SK-N-DZ (cell line): ENCODE data around the gene RNF207.

Experiments used
- DNase-seq: peaks from one replicate; pipeline ENCODE4 v3.0.0-alpha.2; 2015; ENCODE audit warnings: low spot score

RNF207 gene

DNA sequence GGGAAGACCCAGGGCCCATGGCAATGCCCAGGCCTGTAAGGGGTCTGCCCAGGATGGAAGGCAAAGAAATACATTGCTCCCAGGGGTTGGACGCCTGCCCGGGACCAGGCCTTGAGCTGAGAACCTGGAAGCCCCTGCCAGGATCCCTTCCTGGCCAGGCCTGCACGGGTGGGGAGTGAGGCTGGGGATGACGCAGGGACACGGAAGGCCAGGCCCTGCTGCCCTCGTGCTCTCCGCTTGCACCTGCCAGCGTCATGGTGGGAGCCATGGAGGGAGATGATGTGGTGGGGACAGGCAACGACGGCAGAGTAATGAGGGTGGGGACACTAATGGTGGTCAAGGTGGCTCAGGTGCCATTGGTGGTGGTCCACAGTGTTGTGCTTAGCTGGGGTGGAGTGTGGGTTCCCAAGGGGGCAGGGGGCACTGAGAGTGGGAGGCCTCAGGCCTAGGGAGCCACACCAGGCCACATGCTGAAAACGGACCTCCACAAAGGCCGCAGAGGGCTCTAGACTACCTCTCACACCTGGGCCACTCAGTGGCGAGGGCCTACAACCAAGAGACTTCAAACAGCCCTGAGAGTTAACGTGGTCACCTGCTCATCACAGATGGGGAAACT is 42.4 kb downstream of the RNF207 start:
- no peak for DNase-seq

DNA sequence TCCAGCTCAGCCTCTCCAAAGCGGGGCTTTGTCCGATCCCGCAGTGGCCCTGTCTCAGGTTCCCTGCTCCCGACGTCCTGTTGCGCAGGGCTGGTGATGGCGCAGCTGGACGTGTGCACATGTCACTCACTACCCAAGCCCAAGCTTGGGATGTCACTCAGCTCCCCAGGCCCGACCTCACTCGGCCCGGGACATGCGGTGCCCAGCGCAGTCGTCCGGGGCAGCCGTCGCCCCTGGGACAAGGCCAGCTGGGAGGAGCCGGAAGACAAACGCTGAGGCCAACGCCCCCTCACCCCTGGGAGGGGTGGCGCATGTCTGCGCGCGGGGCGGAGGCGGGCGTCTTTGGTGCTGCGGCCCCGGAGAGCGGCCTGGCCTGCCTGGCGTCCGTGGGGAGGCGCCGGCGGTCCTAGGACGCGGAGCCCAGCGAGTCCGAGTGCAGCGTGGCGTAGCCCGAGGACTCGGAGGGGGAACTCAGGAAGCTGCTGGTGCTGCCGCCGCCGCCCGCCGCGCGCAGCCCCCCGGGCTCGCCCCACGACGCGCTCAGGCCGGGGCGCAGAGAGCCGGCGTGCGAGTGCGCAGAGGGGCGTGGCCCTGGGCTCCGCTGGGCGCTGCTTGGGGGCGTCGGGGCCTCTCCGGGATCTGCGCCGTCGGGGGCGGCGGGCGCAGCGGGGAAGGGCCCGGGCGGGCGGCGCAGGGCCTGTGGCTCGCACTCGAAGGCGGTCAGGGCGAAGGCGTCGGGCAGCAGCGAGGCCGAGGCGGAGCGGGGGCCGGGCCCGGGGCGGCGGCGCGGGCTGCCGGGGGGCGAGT is 43.2 kb downstream of the RNF207 start:
- DNase-seq = no peak

DNA sequence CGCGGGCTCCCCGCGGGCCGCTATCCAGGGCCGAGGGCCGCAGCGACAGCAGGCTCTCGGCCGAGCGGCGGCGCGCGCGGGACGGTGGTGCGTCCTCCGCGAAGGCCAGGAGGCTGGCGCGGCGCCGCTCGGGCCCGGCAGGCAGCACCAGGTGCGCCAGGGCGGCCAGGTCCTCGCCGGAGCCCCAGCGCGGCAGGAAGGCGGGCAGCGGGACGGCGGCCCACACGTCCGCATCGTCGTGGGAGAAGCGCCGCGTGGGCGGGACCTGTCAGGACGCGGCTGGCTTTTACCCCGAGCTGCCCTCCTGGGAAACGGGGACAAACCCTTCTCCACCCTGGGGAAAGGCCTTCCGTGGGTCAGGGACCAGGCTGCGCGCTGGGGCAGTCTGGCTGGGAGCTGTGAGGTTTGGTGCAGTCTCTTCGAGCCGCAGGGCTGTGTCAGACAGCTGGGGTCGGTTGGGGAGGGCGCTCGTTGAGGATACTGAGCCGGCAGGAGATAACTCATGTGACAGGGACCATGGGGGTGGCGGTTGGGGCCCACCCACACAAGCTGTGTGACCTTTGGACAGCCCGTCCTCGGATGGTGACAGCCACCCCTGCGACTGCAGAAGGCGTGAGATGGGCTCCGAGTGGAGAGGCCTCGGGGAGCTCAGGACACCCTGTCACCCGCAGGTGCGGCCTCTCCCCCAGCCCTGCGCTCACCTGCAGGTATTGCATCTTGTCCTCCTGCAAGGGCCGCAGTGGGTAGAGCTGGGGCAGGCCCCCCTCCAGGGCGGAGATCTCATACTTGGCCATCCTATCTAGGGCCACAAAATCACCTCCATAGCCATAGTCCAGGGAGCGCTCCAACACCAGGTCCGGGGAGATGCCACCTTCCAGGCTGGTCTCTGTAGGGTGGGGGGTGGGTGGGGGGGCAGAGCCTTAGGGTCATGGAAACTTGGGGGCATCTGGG is 44.1 kb downstream of the RNF207 start:
- no peak for DNase-seq

DNA sequence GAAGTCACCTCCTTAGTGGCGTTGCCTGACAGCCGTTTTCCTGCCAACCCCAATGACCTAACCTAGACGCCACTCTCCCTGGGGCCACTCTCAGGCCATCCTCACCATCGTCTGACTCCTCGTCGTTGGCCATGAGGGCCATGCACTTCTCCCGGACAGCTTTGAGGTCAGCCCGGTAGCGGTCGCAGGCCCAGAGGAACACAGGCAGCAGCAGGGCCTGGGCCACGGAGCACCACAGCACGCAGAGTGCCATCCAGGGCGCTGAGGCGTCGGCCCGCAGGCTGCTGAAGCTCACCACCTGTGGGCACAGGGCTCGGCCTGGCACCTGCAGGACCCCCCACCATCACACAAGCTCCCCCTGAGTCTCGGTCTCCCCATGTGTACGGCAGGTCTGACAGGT is 45.3 kb downstream of the RNF207 start:
- DNase-seq = no peak

DNA sequence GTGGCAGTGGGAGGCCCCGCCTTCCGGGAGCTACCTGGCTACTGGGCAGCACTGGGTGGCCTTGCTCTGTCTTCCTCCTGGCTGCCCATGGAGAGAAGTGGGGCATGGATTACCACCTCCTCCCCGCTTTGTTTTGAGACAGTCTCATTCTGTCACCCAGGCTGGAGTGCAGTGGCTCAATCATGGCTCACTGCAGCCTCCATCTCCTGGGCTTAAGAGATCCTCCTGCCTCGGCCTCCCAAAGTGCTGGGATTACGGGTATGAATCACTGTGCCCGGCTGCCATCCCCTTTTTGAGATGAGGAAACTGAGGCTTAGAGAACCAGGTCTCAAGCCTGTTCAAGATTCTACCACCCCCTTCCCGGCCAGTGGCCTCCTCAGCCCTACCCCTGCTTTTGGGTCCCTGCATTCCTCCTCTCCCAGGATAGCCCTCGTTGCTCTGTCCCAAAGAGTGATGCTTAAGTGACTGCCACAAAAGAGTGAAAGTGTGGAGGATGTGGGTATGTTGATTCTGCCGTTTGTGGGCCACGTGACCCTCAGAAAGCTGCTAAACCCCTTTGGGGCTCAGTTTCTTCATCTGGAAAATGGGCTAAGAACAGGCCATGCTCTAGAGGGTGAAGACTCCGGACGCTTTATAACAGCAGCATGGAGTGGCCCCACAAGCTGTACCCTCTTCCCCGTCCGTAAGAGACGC is 45.9 kb downstream of the RNF207 start:
- no peak for DNase-seq

DNA sequence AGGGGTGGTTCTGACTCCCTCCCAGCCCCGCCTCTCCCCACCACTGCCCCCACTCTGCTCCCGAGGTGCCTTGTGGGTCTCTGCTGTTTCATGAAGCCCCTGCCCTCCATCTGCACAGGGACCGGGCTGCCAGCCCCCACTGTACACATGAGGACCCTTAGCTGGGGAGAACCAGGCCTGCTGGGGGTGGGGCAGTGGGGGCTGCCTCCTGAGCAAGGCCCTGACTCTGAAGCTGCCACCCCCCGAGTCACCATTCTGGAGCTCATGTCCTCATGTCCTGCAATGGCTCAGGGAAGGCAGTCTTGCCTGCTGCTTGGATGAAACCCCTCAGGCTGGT is 46.4 kb downstream of the RNF207 start:
- DNase-seq = no peak

DNA sequence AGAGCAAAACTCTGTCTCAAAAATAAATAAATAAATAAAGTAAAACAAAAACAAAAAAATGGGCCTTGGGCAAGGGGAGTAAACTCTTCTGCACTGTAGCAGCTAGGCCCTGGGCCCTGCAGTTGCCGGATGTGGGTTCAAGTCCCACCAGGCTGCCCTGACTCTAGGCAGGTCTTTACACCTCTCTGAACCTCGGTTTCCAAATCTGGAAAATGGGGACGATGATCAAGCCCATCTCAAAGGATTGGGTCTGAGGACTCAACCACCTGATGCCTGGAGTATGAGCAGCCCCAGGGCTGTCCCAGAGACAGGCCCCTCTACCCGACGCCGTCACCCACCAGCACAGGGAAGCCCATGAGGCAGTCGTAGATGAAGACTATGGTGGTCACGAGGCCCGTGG is 47.5 kb downstream of the RNF207 start:
- no peak for DNase-seq

DNA sequence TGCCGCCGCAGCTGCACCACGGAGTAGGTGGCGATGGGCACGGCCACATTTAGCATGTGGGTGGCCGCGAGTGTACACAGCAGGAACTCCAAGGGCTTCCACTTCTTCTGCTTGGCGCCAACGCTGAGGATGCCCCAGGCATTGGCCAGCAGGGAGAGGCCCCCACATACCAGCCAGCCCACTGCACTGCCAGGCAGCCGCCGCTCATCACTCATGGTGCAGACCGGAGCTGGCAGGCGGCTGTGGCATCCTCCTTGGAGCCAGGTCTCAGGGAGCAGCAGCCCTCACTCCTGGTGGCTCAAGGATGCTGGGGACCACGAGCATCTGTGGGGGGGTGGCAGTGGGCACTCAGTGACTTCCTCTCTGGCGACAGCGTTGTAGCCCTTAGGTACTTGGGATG is 48.8 kb downstream of the RNF207 start:
- no peak for DNase-seq

DNA sequence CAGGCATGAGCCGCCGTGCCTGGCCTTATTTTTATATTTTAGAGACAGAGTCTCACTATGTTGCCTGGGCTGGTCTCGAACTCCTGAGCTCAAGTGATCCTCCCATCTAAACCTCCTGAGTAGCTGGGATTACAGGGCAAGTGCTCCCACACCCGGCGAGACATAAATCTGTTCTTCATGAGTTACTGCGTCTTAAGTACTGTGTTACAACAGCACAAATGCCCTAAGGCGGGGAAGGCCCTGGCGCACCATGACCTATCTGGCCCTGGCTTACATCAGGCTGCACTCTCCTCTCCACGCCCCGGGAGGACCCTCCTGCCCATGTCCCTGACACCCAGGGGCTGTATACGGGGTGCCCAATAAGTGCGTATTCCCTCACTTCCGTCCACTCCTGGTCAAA is 50.7 kb downstream of the RNF207 start:
- DNase-seq = no peak

DNA sequence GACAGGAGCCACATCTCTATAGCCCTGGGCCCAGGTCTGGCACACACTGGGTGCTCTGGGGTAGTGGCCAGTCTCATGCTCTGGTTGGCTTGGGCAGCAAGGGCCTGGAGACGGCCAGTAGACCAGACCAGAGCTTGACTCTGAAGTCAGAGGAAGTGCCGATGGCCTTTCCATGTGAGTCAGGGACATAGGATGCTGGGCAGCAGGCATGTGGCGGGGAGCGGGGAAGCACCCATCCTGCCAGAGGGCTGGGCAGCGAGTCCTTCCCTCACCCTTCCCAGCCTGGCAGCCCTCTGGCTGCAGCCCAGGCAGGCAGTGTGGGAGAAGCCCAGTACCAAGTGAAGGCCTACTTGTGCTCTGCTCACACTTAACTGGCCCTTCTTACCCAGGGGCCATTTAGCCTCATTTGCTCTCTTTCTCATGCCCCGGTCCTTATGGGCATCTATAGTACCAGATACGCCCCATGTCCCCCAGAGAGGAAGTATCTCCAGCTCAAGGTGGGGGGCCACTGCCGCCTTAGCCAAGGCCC is 51.7 kb downstream of the RNF207 start:
- no peak for DNase-seq

DNA sequence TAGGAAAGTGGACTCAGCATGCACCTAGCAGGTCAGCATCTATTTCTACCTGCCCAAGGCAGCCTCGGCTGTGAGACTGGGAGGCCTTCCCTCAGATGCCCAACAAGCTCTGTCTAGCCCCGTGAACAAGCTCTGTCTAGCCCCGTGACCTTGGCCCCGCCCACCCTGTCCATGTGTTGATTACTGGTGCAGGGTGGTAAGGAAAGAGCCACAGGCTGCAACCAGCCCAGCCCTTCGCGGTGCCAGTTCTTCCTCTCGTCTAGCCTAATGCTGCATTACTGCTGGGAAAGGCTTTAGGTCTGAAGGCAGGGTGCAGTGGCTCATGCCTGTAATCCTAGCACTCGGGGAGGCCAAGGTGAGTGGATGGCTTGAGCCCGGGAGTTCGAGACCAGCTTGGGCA is 52.8 kb downstream of the RNF207 start:
- DNase-seq = no peak

DNA sequence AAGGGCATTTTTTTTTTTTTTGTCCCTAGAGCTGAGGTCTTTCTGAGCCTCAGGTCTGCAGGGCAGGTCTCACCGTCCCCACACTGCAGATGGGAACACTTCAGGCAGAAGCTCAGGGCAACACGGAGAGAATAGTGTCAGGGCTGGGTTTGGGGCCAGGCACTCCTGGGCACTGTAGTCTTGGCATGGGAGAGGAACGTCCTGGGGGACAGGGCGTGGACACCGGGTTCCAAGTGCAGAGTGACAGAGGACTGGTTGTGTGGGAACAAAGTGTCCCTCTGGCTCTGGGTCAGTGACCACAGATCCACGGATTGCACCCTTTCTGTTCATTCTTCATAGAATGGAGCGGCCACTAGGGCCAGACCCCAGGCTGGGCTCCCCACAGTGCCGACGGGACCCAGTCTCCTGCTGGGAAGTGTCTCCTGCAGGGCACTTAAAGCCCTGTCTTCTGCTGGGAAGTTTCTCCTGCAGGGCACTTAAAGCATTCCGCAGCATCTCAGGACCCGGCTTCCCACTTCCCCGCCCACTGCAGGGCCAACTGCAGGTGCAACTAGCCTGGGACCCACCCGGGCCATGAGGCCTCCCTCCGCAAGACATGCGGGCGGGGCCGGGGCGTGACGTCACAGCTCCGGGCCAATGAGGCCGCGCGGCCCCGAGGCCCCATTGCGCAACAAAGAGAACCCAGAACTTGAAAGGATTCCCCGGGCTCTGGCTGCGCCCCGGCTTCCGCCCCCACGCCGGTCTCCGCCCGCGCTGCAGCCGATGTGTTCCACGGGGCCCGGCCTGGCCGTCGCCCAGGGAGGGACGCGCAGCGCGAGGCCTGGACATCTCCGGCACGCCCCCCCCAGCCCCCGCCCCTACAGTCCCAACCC is 53.8 kb downstream of the RNF207 start:
- DNase-seq = peak; percentile 74

DNA sequence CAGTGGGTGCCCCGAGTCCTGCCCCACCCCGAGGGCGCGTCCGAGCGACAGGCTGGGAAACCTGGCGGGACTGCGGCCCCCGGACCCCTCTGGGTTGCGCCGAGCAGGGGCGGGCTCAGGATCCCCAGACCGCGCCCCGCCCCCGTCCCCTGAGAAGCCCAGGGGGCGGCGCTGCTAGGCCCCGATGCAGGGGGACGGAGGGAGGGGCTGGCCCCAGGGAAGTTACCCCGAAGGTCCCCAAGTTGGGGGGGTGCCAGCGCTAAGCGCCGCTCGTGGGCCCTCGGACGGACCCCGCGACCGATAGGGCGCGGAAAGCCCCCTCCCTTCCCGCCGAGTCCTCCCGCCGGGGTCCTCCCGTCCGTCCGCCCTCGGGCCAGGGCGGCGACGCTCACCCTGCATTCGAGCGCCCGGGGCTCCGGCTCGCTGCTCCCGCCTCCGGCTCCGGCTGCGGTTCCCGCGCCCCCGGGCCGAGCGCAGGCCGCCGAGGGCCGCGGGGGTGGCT is 54.6 kb downstream of the RNF207 start:
- DNase-seq = no peak

DNA sequence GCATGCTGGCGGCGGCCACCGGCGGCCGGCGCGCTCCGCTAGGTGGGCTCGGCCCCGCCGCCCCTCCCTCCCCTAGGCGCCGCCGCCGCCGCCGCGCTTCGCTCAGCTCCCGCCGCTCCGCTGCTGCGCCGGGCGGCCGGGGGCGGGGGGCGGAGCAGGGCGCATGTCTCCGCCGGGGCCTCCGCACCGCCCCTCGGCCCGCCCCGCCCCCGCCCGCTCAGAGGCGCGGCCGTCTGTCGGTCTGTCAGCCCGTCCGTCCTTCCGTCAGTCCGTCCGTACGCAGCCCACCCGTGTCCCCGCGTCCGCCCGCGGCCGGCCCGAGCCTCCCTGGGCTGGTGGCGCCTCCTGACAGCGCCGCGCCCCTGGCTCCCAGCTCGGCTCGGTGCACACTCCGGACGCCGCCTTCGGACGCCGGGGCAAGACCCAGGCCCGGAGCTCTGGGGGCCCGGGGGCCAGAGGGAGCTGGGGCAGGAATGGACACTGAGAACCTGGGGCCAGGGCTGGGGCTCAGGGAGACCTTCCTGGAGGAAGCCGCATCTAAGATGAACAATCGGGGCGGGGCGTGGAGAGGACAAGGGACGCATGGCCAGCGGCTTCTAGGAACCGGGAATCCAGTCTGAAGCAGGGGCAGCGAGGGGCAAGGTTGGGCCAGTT is 55.2 kb downstream of the RNF207 start, which contains the start of gene GPR153:
Gene GPR153 (minus strand): TSS at position 138 of the 654 bp plus-strand sequence. CDS start 6,193 bp downstream, outside the sequence.
- peak; percentile 42 for DNase-seq

DNA sequence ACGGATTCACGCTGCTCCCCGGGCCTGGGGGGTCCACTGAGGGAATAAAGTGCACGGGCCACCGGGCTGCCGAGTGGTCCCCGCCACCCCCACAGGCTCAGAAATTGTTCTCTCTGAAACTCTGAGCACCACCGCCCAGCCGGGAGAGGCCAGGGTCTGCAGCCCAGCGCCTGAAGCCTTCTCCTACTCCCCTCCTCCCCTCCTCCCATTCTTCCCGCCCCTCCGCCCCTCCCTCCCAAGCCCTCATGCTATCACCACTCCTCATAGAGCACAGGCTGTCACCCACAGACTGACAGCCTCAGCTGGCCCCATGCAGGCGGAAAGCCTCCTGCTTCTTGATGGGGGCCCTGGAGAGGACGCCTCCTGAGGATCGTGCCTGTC is 55.7 kb downstream of the RNF207 start:
- DNase-seq = peak; percentile 43

DNA sequence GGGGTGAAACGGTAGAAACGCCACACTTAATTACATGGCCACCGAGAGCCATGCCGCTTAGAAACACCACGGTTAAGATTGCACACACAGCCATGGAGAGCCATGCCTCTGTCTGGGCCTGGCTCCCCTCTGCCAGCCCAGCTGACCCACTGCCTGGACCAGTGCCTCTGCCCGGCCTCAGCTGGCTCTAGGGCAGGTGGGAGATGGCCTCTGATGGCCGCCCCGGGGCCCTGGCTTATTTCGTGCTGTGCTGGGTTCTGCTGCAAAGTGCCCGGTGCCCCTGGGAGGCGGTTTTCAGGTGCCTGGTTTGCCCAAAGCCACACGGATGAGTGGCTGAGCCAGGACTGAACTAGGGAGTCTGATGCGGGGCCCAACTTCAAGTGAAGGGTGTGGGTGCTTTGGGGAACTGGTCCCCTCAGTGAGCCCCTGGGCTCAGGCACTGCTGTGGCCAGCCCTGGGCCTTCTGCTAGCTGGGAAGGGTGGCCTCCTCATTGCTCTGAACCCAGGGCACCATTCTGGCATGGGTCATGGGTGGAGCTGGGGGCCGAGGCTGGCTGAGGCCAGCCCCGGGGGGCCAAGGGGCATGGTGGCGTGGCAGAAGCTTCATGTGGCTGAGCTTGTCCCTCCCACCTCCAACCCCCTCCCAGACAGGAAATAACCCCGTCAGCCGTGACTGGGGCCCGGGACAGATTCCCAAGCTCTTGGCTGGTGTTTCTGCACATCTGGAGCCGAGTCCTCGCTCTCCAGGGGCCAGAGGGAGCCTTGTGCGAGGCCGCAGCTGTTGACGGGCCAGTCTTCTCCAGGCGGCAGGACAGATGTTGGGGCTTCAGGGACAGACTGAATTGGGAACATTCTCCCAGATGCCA is 56.9 kb downstream of the RNF207 start:
- no peak for DNase-seq

DNA sequence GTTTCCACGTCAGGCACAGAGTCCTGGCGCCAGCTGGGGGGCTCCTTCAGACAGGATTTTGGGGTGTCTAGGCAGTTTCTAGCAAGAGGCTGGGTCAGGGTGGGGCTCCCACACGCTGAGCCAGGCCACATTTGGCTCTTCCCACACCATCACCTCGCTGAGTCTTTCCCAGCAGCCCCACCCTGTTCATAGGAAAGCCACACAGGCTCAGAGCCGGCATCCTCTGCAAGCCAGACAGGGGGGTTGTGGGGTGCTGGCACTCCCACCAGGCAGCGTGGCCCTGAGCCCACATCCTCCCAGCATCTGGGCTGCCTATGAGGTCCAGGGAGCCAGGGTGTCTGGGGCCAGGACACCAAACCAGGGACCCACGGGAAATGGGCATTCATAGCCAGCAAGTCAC is 57.8 kb downstream of the RNF207 start:
- no peak for DNase-seq

DNA sequence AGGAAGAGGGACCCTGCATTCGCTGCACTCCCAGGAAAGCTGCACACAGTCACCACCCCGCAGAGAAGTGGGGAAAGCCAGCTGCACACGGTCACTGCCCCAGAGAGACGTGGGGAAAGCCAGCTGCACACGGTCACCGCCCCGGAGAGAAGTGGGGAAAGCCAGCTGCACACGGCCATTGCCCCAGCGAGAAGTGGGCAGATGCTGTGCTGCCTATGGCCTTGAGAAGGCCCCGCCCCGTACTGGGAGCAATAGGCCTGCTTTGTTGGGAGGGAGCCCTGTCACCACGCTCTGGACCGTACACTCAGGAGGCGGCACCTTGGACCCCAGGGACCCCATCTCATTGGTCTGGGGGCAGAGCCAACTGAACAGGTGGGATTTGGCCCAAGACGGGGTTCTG is 59.2 kb downstream of the RNF207 start:
- no peak for DNase-seq

DNA sequence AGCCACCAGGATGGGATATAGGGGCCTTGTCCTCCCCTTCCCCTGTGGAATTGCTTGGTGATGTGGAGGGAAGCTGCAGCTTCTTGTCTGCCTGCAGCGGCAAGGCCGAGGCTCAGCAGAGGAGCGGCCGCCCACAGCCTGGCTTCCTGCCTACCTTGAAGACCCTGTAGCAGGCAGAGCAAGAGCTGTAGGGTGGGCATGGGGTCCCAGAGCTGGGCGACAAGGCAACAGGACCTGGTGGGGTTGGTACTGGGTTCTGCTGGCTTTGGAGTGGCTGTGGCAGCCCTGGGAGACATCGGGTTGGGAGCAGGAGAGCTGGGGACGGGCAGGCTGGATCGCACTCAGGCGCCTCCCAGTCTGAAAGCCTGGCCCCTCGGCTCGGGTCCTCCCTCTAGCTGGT is 60.7 kb downstream of the RNF207 start:
- no peak for DNase-seq
